H9 (cell line): ENCODE measurements around the gene ZC3H12C. TPM values are rescaled to one million over a fixed set of nuclear protein-coding genes. Genes with fewer than 3 reads are reported as not detected.

ENCODE experiments used
- DNase-seq: peaks from one replicate; pipeline ENCODE4 v3.0.0-alpha.2; 2017
- H2AFZ ChIP-seq: one replicate; pipeline ENCODE4 v1.6.1; 2013; ENCODE audit warnings: mild to moderate bottlenecking, low read length, control low read depth, moderate library complexity
- H2AK5ac ChIP-seq: 2 replicates; pipeline ENCODE4 v1.6.1; 2013; ENCODE audit warnings: low read length, control low read depth, mixed read lengths; ENCODE audit not compliant: insufficient read length
- H2BK120ac ChIP-seq: one replicate; pipeline ENCODE4 v1.6.1; 2013; ENCODE audit warnings: low read depth, mild to moderate bottlenecking, low read length, control low read depth, inconsistent platforms; ENCODE audit not compliant: poor library complexity, severe bottlenecking
- H2BK12ac ChIP-seq: 2 replicates; pipeline ENCODE4 v1.6.1; 2013; ENCODE audit warnings: low read length, control low read depth, mixed read lengths, low read depth; ENCODE audit not compliant: insufficient read length
- H2BK15ac ChIP-seq: 2 replicates; pipeline ENCODE4 v1.6.1; 2013; ENCODE audit warnings: low read depth, low read length, control low read depth
- H2BK20ac ChIP-seq: one replicate; pipeline ENCODE4 v1.6.1; 2013; ENCODE audit warnings: low read depth, mild to moderate bottlenecking, low read length, control low read depth, inconsistent platforms; ENCODE audit not compliant: poor library complexity, severe bottlenecking
- H2BK5ac ChIP-seq: 2 replicates; pipeline ENCODE4 v1.6.1; 2013; ENCODE audit warnings: low read length, control low read depth, mixed read lengths; ENCODE audit not compliant: insufficient read length
- H3K14ac ChIP-seq: 2 replicates; pipeline ENCODE4 v1.6.1; 2013; ENCODE audit warnings: low read length, control low read depth; ENCODE audit not compliant: insufficient read depth
- H3K18ac ChIP-seq: 2 replicates; pipeline ENCODE4 v1.6.1; 2013; ENCODE audit warnings: low read depth, mild to moderate bottlenecking, mixed read lengths, low read length, control low read depth; ENCODE audit not compliant: insufficient read length
- H3K23ac ChIP-seq: 2 replicates; pipeline ENCODE4 v1.6.1; 2013; ENCODE audit warnings: low read length, control low read depth, mixed read lengths, low read depth; ENCODE audit not compliant: insufficient read length
- H3K23me2 ChIP-seq: 2 replicates; pipeline ENCODE4 v1.6.1; 2013; ENCODE audit warnings: low read depth, mild to moderate bottlenecking, mixed read lengths, low read length, control low read depth; ENCODE audit not compliant: insufficient read length, poor library complexity, severe bottlenecking
- H3K27ac ChIP-seq: 2 replicates; pipeline ENCODE4 v1.5.1; 2013; ENCODE audit warnings: low read length, control low read depth, mixed read lengths, low read depth; ENCODE audit not compliant: insufficient read length
- H3K27me3 ChIP-seq: 2 replicates; pipeline ENCODE4 v1.6.1; 2013; ENCODE audit warnings: low read length, control low read depth, inconsistent platforms; ENCODE audit not compliant: insufficient read depth
- H3K4ac ChIP-seq: 2 replicates; pipeline ENCODE4 v1.6.1; 2013; ENCODE audit warnings: low read depth, mild to moderate bottlenecking, control low read depth, inconsistent platforms, low read length, moderate library complexity
- H3K4me1 ChIP-seq: 2 replicates; pipeline ENCODE4 v1.6.1; 2013; ENCODE audit warnings: low read length, control low read depth, inconsistent platforms; ENCODE audit not compliant: insufficient read depth
- H3K4me2 ChIP-seq: 2 replicates; pipeline ENCODE4 v1.6.1; 2013; ENCODE audit warnings: low read length, control low read depth, mixed read lengths; ENCODE audit not compliant: insufficient read length, insufficient read depth
- H3K56ac ChIP-seq: 2 replicates; pipeline ENCODE4 v1.6.1; 2013; ENCODE audit warnings: low read depth, mild to moderate bottlenecking, mixed read lengths, low read length, control low read depth; ENCODE audit not compliant: insufficient read length
- H3K79me1 ChIP-seq: 2 replicates; pipeline ENCODE4 v1.6.1; 2013; ENCODE audit warnings: low read depth, mild to moderate bottlenecking, moderate library complexity, low read length, control low read depth, inconsistent platforms; ENCODE audit not compliant: insufficient read depth, poor library complexity, severe bottlenecking
- H3K79me2 ChIP-seq: 2 replicates; pipeline ENCODE4 v1.6.1; 2013; ENCODE audit warnings: low read length, control low read depth, inconsistent platforms; ENCODE audit not compliant: insufficient read depth
- H3K9ac ChIP-seq: 2 replicates; pipeline ENCODE4 v1.6.1; 2013; ENCODE audit warnings: low read length, control low read depth, mixed read lengths; ENCODE audit not compliant: insufficient read length; ENCODE audit errors: extremely low read depth
- H3K9me3 ChIP-seq: one replicate; pipeline ENCODE4 v1.6.1; 2013; ENCODE audit warnings: low read depth, low read length, inconsistent platforms; ENCODE audit not compliant: control insufficient read depth
- H3T11ph ChIP-seq: one replicate; pipeline ENCODE4 v1.6.1; 2013; ENCODE audit warnings: mild to moderate bottlenecking, low read length, control low read depth, inconsistent platforms
- H4K20me1 ChIP-seq: one replicate; pipeline ENCODE4 v1.6.1; 2013; ENCODE audit not compliant: control insufficient read depth, insufficient read length, insufficient read depth
- H4K5ac ChIP-seq: 2 replicates; pipeline ENCODE4 v1.6.1; 2013; ENCODE audit warnings: low read depth, mild to moderate bottlenecking, mixed read lengths, low read length, control low read depth; ENCODE audit not compliant: insufficient read length
- H4K8ac ChIP-seq: replicated peaks from 2 replicates; pipeline ENCODE4 v1.6.1; 2013; ENCODE audit warnings: low read length, control low read depth, mixed read lengths, low read depth; ENCODE audit not compliant: insufficient read length
- H4K91ac ChIP-seq: 2 replicates; pipeline ENCODE4 v1.6.1; 2013; ENCODE audit warnings: low read depth, mild to moderate bottlenecking, moderate library complexity, mixed read lengths, low read length, control low read depth; ENCODE audit not compliant: insufficient read length
- H3K27ac Mint-ChIP-seq, 3 experiments: 2 replicates in 2 of 3; 3 replicates in 1 of 3; pipeline ENCODE4 v1.8.0; 2020 to 2021; ENCODE audit warnings: mixed read lengths in 3 of 3, mild to moderate bottlenecking in 1 of 3, moderate library complexity in 1 of 3
- H3K27me3 Mint-ChIP-seq: 2 replicates; pipeline ENCODE4 v1.8.0; 2021; ENCODE audit warnings: low read depth, mild to moderate bottlenecking, moderate library complexity, mixed read lengths
- H3K36me3 Mint-ChIP-seq, 3 experiments: 2 replicates in 2 of 3; 3 replicates in 1 of 3; pipeline ENCODE4 v1.8.0; 2020 to 2021; ENCODE audit warnings: low read depth in 3 of 3, mixed read lengths in 3 of 3; ENCODE audit not compliant: insufficient read depth in 1 of 3
- H3K4me1 Mint-ChIP-seq, 2 experiments: 2 replicates each; pipeline ENCODE4 v1.8.0; 2020; ENCODE audit warnings: mixed read lengths in 2 of 2
- H3K4me3 Mint-ChIP-seq, 2 experiments: 2 replicates in 1 of 2; 3 replicates in 1 of 2; pipeline ENCODE4 v1.8.0; 2020 to 2021; ENCODE audit warnings: mild to moderate bottlenecking in 2 of 2, mixed read lengths in 2 of 2, moderate library complexity in 1 of 2
- H3K9me3 Mint-ChIP-seq, 2 experiments: 2 replicates in 1 of 2; 3 replicates in 1 of 2; pipeline ENCODE4 v1.8.0; 2020; ENCODE audit warnings: mild to moderate bottlenecking in 2 of 2, mixed read lengths in 2 of 2, moderate library complexity in 1 of 2
- WGBS: extraction: QIAGEN DNeasy Blood & Tissue Kit; methylation state at CpG from one replicate; pipeline ENCODE4 v1.1.7; 2013; ENCODE audit warnings: missing lambda C conversion rate, low lambda C conversion rate, mixed read lengths; ENCODE audit not compliant: insufficient read length; ENCODE audit errors: extremely low coverage; 5-methylcytosine and 5-hydroxymethylcytosine counted together
- total RNA-seq: library from RNA; stranded (reverse); gene quantifications from 2 replicates; pipeline ENCODE4 v1.2.1, GENCODE V29; 2021
- TF ChIP-seq, protein P1 (sequence below): fragments of 200-600 bp; sonication (generic); conservative IDR thresholded peaks from 3 replicates; pipeline ENCODE4 v1.8.0; 2021; ENCODE audit warnings: antibody characterized with exemption, mild to moderate bottlenecking

Gene ZC3H12C
- total RNA-seq, 1 experiment from 2014 or later, result 4.8 TPM

GRCh38 chr11:110186867-110187266, 93.7 kb downstream of the ZC3H12C start:
- H3K4me1 ChIP-seq, result peaks cover 15% of the 10 kb centered on the region; the same call in 1 of the 2 replicates
- no peak overlapping the region for H3K9ac ChIP-seq
- H3K14ac ChIP-seq, result no peak overlapping the region
- Mint-ChIP-seq H3K4me3 (no peak overlapping the region), H3K27ac (no peak overlapping the region), H3K27me3 (no peaks in the 10 kb centered on the region; the same call in 1 of the 2 replicates), H3K36me3 (no peaks in the 10 kb centered on the region), H3K9me3 (no peaks in the 10 kb centered on the region), H3K4me1 (peaks cover 25 to 30% of the 10 kb centered on the region in 2 experiments)
- WGBS, result no CpG with 5 or more reads among the region's 4 CpGs
- TF ChIP-seq, protein P1, sequence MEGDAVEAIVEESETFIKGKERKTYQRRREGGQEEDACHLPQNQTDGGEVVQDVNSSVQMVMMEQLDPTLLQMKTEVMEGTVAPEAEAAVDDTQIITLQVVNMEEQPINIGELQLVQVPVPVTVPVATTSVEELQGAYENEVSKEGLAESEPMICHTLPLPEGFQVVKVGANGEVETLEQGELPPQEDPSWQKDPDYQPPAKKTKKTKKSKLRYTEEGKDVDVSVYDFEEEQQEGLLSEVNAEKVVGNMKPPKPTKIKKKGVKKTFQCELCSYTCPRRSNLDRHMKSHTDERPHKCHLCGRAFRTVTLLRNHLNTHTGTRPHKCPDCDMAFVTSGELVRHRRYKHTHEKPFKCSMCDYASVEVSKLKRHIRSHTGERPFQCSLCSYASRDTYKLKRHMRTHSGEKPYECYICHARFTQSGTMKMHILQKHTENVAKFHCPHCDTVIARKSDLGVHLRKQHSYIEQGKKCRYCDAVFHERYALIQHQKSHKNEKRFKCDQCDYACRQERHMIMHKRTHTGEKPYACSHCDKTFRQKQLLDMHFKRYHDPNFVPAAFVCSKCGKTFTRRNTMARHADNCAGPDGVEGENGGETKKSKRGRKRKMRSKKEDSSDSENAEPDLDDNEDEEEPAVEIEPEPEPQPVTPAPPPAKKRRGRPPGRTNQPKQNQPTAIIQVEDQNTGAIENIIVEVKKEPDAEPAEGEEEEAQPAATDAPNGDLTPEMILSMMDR, result no peak
- no peak overlapping the region for H3K56ac ChIP-seq
- H2BK12ac ChIP-seq, result no peak overlapping the region
- H4K91ac ChIP-seq, result no peak overlapping the region
- no peak overlapping the region for H2BK15ac ChIP-seq
- no peak overlapping the region for H4K8ac ChIP-seq
- H3K4ac ChIP-seq, result no peak overlapping the region
- H3T11ph ChIP-seq, result no peak overlapping the region
- H3K18ac ChIP-seq, result no peak overlapping the region
- no peaks in the 10 kb centered on the region for H3K27me3 ChIP-seq
- no peaks in the 10 kb centered on the region for H4K20me1 ChIP-seq
- H3K27ac ChIP-seq, result no peak overlapping the region
- no peak overlapping the region for H4K5ac ChIP-seq
- H2AK5ac ChIP-seq, result no peak overlapping the region
- H2BK20ac ChIP-seq, result no peak overlapping the region
- H2BK5ac ChIP-seq, result no peak overlapping the region
- no peaks in the 10 kb centered on the region for H3K23me2 ChIP-seq
- H2BK120ac ChIP-seq, result no peak overlapping the region
- no peaks in the 10 kb centered on the region for H3K9me3 ChIP-seq
- H3K79me2 ChIP-seq, result no peaks in the 10 kb centered on the region
- no peak for DNase-seq
- no peak overlapping the region for H3K4me2 ChIP-seq
- H3K79me1 ChIP-seq, result no peaks in the 10 kb centered on the region
- H3K23ac ChIP-seq, result no peak overlapping the region
- no peak overlapping the region for H2AFZ ChIP-seq
